ENCODE results near the gene NBPF11. TPM values are rescaled to one million over a fixed set of nuclear protein-coding genes. Genes with fewer than 3 reads are reported as not detected.
"Not testable (repeated sequence)": the region's sequence is repeated elsewhere in the genome, so short reads cannot be mapped to it uniquely, and the experiment has no call there.

The NBPF11 gene, protein sequence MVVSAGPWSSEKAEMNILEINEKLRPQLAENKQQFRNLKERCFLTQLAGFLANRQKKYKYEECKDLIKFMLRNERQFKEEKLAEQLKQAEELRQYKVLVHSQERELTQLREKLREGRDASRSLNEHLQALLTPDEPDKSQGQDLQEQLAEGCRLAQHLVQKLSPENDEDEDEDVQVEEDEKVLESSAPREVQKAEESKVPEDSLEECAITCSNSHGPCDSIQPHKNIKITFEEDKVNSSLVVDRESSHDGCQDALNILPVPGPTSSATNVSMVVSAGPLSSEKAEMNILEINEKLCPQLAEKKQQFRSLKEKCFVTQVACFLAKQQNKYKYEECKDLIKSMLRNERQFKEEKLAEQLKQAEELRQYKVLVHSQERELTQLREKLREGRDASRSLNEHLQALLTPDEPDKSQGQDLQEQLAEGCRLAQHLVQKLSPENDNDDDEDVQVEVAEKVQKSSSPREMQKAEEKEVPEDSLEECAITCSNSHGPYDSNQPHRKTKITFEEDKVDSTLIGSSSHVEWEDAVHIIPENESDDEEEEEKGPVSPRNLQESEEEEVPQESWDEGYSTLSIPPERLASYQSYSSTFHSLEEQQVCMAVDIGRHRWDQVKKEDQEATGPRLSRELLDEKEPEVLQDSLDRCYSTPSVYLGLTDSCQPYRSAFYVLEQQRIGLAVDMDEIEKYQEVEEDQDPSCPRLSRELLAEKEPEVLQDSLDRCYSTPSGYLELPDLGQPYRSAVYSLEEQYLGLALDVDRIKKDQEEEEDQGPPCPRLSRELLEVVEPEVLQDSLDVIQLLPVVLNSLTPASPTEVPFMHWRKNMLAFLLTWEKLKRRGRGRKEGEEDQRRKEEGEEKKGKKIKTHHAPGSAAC
- total RNA-seq: 10 to 100 TPM; 10.3 to 18.8 (median 12.8) TPM

- not testable (repeated sequence) for TF ChIP-seq CTCF (IDR thresholded peaks at IDR 0.05; ENCODE audit: low read depth)
Observed at GRCh38 chr1:148151911-148152656, at the start of gene NBPF11. Gene NBPF11 (minus strand): TSS chr1:148152281. CDS start chr1:148127003, 25,278 bp downstream.

- no peak for TF ChIP-seq CTCF (IDR thresholded peaks at IDR 0.05; ENCODE audit: low read depth)
Observed at GRCh38 chr1:148166558-148167492, 14.7 kb upstream of the NBPF11 start.

- no peak for TF ChIP-seq CTCF (IDR thresholded peaks at IDR 0.05; ENCODE audit: low read depth)
Observed at GRCh38 chr1:148162363-148162762, 10.3 kb upstream of the NBPF11 start.

DNA sequence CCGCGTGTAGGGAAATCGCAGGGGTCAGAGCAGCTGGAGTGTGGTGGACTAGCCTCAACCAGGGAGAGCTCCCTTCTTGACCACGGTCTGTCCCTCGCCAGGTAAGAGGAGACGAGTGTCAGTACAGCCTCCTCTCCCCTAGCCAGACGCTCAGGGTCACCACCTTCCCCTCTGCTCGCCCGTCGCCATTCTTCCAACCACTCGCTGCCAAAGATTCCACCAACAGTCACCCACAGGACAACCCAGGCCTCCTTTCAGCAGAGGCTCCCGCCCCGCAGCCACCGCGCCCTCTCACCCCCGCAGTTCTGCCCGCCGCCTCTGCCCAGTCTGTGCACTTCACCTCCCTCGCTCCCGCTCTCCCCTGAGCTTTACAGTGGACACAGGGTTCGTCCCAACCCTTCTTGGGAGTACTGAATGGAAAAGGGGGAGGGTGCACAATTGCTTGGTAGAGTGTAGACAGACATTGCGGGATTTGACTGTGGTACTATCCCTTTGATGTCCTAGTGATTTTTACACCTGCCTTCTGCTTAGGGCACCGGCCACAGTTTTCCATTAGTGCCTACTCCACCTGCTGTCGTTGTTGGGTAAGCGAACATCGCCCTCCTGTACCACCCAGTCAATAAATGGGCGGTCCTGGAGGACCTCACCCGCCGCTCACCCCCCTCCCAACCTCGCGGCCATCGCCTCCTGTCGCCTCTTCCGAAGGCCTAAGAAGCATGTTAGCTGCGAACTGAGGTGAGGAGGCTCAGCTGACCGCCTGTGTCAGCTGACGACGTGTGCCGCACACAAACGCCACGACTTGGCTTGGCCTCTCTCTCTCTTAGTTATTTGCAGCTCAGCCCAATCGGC lies 9.2 kb upstream of the NBPF11 start:
- TF ChIP-seq CTCF (IDR thresholded peaks at IDR 0.05; ENCODE audit: low read depth): no peak

- TF ChIP-seq CTCF (IDR thresholded peaks at IDR 0.05; ENCODE audit: low read depth): no peak
Observed at GRCh38 chr1:148160343-148161052, 8.4 kb upstream of the NBPF11 start.

Measured in subcutaneous adipose tissue (tissue), 4 donors.